GM21528 (cell line): Measurements from ENCODE around the gene GGT6.

Experiments
- ATAC-seq: cut with Tn5 transposase; IDR thresholded peaks from one replicate; pipeline ENCODE4 v1.9.1; 2021; ENCODE audit warnings: mild to moderate bottlenecking, moderate library complexity; ENCODE audit not compliant: unreplicated experiment, low FRiP score

The GGT6 gene

GRCh38 chr17:4541328-4542002, 18.9 kb downstream of the GGT6 start:
- no peak for ATAC-seq

GRCh38 chr17:4540687-4541327, 19.6 kb downstream of the GGT6 start:
- ATAC-seq, result no peak

GRCh38 chr17:4540224-4540651, 20.1 kb downstream of the GGT6 start:
- ATAC-seq, result no peak

DNA sequence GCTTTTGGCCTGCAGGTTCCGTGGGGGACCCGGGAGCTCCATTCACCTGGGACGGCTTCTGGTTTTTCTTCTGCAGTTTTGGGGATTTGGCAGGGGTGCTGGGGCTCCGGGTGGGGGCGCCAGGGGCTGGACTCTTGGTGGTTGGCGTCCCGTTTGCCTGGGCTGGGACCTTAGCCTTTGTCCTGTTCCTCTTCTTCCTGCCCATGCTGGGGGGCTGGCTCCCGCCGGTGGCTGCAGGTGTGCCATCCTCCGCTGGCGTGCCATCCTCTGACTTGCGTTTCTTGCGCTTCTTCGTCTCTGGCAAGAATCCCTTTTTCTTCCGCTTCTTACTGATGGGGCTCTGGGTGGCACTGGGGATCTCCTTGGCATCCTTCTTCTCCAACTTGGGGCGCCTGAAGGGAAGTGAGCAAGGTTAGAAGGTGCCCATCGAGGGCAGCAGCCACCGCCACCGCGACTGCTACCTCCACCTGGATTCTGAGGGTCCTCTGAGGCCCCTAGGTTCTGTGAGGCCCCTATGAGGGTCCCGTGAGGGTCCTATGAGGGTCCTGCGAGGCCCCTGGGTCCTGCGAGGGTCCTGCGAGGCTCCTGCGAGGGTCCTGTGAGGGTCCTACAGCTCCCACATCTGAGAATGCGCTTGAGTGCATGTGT, 20.7 kb downstream of the GGT6 start:
- ATAC-seq, result no peak

GRCh38 chr17:4539025-4539424, 21.4 kb downstream of the GGT6 start:
- no peak for ATAC-seq

DNA sequence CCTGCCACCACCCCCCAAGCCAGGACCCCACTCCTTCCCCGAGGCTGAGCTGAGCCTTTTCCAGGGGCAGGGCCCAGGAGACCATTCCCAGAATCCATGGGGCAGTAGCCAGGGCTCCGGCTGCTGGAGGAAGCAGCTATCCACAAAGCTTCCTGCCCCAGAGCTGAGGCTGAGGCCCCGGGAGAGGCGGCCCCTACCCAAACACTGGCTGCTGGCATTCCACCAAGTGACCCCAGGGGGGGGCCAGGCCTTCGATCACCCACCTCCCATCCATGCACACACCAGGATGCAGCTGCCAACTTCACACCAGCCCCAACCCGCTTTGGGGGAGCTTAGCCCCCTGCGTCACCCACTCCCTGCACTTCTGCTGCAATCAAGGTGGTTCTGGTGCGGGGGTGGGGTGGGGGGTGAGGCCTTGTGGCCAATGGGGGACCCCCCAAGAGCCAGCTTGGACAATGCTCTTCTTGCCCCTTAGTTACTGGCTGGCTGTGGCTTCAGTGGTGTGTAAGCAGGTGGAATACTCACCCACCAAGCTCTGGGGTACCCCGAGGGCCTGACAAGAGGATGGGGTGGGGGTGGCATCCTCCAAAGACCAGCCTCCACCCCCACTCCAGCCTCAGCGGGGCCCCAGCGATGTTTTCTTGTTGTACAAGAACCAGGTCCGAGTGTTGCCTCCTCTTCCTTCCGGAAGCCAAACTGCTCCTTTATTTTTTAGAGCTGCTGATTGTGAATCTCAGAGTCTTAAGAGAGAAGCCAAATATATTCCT, 22.0 kb downstream of the GGT6 start:
- no peak for ATAC-seq

DNA sequence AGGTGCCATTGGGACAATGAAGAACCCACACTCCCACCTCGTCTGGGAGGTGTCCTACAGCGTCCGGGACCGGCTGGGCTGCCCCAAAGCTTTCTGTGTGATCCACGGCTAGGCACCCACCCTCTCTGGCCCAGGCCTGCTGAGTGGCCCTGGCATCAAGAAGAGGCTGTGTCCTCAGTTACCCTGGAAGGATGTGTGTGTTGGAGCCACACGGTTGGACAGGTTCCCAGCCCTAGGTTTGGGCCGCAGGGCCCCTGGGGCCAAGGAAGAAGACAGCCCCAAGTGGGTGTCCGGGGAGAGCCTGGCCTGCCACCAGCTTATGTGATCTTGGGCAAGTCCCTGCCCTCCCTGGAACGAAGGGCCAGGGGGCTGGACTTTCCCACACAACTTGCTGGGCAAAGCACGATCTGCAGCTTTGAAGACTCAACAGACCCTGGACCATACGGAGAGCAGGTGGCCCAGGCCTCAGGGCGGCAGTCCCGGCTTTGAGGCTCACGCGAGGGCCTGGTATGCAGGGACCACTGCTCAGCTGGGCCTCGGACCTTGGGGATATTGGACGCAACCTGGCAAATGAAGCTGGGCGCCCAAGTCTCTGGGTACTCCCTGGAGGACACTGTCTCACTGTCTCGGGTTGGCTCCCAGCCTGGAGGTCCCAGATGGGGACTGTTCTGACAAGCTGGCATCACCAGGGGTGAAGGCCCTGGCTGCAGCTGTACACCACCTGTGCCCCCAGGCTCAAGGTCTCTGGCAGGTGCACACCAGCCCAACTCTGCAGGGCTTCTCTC, 22.7 kb downstream of the GGT6 start:
- no peak for ATAC-seq

GRCh38 chr17:4536742-4537411, 23.5 kb downstream of the GGT6 start:
- ATAC-seq, result no peak

- ATAC-seq, result no peak
Observed at GRCh38 chr17:4536259-4536741, 24.1 kb downstream of the GGT6 start.

DNA sequence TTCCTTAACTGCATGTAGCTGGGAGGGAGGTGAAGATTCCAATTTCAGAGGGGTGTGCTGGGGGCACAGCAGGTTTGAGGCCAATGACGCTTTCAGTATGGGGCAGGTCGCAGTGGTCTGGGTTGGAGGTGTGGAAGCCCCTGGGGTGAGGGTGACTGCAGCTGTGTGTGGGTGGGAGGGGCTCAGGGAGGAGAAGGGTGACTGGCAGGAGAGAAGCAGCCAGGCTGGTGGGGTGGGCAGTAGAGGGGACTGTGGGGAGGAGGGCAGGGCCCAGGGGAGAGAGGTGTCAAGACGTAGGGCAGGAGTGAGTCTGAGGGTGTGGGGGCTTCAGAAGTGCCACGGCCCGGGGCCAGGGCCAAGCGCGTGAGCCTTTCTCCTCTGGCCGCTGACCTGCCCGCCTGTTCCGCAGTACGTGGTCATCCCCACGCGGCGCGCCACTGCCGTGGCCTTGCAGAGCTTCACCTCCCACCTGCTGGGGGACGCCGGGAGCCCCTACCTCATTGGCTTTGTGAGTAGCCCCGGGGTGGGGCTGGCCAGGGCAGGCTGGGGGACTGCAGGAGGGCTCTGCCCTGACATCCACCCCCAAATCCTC, 24.6 kb downstream of the GGT6 start:
- no peak for ATAC-seq

GRCh38 chr17:4534928-4535666, 25.3 kb downstream of the GGT6 start:
- ATAC-seq, result no peak

DNA sequence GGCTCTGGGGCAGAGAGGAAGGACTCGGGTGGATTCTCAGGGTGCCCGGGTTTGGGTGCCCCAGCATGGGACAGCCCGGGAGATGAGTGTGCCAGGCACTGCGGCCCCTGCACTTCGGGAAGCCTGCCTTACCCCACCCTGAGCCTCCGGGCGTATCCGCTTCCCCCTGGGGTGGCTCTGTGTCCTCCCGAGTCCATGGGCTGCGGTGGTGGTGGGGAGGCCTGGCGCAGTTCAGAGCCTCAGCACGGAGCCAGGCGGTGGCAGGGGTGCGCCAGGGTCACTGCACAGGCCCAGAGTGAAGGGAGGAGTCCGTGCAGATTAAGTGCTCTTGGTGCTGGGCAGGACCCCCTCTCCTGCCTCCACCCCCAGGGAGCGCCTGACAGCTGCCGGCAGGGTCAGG, 25.9 kb downstream of the GGT6 start:
- no peak for ATAC-seq

GRCh38 chr17:4533523-4534504, 26.6 kb downstream of the GGT6 start:
- ATAC-seq, result no peak

GRCh38 chr17:4532860-4533522, 27.4 kb downstream of the GGT6 start:
- ATAC-seq, result no peak

DNA sequence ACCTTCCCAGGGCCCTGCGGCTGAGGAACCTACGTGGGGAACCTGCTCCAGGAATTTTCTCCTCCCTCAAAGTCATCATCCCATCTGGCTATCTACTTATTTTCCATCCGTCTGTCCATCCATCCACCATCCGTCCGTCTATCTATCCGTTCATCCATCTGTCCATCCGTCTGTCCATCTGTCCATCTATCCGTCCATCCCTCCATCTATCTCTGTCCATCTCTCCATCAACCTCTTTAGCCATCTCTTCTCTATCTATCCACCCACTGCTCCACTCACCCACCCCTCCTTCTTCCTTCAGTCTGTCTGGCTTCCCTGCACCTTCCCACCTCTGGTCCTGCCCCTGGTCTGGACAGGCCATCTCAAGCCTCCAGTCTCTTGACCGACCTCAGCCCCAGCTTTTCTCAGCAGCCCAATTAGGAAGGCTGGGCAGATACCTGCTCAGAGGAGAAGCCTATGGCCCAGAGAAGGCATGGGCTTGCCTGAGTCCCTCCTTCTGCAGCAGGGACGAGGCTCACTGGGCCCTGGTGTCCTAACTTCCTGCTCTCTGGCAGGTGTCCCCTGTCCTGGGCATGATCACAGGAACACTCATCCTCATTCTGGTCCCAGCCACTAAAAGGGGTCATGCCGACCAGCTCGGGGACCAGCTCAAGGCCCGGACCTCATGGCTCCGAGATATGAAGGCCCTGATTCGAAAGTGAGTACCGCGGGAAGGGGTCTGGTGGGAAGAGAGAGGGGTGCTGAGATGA, 28.2 kb downstream of the GGT6 start:
- ATAC-seq, result no peak
